NCI-H2196 (cell line): Measurements from ENCODE around the gene CDC5L.
"Not testable (repeated sequence)": the region's sequence is repeated elsewhere in the genome, so short reads cannot be mapped to it uniquely, and the experiment has no call there.

Experiments used
- DNase-seq: peaks from one replicate; lab custom pipeline; 2025; ENCODE audit not compliant: unreplicated experiment; lab: John Stamatoyannopoulos, UW

Gene CDC5L

DNA sequence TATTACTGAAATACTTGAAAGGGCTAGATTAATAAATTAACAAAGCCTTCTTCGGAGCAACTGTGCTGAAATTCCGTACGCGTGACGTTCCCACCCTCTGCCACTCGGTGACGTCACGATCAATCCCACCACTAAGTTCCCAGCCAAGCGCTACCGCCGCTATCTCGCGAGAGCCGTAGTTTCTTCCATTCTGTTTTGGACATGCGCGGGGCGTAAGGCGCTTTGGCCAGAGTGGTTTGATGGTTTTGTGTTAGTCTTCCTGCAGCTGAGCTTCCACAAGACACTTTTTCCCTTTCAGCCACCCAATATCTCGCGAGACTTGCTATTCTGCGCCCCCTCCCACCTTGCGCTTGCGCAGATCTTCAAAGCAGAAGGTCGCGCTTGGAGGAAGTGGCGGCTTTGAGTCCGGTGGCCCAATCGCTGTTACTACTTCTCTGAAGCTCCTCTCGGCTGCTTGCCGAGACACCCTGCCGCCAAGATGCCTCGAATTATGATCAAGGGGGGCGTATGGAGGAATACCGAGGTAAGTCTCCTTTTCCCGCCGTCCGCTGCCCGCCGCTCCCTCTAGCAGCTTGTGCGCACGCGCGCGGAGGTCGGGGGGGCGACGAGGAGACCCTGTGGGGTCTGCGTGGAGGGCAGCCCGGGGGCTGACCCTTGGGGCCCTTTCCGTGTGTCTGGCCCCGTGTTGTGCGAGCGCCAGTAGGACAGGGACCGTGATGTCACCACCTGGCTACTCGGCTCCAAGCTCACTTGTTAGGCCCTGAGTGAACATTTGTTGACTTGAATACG lies at the start of gene CDC5L:
CDC5L (plus strand) TSS at position 361 of the 789 bp plus-strand sequence; CDS start at position 479, 118 bp downstream.
- DNase-seq = peak; percentile 97

DNA sequence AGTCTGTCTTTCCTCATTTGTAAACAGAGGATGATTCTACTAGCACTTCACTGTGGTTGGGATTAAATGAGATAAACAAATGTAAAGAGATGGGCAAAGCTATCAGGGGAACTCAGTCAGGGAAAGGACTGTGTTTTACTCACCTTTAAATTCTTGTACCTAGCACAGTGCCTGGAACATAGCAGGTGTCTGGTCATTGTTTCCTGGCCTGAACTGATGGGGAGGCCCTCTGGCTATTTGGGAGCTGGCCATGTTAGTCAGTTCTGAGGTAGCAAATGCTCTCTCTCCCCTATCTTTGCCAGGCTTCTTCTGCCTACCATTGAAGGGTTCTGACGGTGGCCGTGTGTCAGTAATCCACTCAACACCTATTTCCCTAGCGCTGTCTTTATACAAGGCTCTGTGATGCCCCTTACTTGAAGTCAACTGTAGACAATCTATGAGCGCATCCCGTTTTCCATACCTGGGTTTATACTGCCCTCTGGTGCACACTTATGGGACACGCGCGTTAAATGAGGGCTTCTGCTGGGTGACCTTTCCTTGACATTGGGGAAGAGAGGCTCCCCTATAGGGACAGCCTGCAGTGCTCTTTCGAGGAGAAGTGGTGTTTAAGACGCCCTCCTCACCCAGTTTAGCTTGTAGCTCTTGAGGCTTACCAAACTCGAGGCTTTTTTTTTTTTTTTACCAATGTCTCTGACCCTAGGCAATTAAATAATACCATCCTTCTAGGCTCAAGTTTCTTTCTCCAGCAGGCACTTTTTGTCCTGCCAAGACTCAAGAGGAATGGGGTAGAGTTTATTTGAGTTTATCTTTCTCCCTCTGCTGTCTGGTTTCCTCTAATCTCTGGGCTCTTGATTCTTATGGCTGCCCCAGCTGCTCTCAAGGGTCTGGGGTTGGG lies 49.0 kb upstream of the CDC5L start:
- peak; percentile 69 for DNase-seq

DNA sequence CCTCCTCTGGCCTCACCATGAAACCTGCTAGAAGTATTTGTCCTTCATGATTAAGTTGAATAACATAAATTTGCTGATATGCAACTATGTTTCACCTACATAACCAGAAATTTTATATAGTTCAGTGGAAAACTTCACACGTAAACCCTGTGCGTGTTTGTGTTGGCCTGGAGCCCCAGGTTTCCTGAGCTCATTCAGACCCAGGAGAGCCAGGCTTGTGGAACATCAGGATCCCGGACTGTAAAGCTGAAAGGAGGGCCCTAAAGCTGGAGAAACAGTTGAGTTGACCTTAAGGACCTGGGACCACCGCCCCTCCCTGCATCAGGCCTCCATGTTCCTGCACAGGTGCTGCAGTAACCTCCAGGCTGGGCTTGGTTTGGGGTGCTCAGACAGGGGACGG lies 48.2 kb upstream of the CDC5L start:
- DNase-seq = no peak

DNA sequence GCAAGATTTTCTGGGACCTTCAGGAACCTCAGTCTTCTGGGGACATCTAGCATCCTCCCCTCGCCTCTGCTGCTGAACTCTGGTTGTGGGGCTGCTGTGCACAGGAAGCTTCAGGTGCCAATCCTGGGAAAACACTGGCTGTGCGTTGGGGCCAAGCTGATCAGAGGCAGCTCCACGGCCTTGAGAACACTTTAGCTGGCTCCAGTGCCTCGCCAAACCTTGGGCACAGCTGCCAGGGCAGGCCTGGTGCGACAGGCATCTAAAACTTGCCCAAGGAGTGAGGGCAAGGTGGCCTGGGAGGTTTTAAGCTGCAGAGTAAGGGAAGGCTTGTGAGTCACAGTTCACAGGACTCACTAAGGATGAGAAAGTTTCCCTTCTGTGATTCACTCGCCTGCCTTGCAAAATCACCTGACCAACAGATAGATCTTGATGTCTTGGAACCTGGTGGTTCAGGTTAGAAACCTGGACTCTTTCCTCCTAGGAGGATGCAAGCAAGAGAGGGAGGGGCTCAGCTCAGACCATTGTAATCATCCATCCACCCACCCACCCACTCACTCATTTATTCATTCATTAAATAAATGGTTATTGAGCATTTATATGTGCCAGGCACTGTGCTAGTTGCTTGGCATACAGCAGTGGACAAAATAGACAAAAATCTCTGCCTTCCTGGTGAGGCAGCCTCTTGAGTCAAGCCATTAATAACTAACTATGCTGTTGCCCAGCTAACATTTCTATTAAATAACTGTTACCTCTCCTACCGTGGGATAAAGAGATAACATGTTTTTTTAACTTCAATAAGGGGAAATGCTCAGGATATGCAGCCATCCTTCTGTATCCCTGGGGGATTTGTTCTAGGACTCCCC lies 47.5 kb upstream of the CDC5L start:
- DNase-seq = no peak

DNA sequence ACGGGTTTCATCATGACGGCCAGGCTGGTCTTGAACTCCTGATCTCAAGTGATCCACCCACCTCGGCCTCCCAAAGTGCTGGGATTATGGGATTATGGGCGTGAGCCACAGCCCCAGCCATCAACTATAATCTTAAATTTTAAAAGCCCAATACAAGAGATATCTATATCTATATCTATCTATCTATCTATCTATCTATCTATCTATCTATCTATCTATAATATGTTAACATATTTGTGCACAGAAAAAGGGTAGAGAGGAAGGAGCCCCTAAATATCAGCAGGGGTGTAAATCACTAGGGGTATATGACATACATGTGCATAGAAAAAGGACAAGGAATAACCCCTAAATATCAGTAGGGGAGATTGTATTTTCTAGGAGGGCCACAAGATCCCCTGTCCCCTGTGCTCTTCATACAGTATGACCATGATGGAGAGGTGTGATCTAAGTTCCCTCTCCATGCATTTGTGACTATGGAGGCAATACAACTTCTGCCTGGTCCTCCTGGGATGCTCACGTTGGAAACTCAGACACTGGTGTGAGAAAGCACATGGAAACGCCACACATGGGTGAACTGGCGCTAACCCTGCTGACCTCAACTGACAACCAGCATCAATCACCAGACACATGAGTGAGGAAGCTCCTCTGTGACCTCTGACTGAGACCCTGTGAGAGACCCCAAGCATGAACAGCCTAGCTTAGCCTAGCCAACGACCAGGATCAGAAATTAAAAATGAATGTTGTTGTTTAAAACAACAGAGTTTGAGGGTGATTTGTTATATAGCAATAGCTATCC lies 46.2 kb upstream of the CDC5L start:
- DNase-seq = no peak

DNA sequence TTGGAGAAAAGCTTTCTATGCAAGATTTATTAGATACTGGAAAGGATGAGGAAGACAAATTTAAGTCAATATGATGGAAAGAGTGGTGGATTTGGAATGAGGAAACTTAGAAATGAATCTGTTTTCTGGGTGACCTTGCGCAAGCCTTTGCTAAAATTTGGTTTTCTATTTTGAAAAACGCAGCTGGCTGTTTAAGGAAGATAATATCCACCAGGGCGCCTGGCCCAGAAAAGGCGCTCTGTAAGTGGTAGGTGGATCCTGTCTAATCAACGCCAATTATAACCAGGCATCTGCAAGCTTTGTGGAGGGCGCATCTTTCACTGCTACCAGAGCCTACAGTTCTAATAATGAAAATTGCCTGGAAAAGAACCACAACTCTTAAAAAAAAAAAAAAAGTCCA lies 45.5 kb upstream of the CDC5L start:
- DNase-seq = no peak

DNA sequence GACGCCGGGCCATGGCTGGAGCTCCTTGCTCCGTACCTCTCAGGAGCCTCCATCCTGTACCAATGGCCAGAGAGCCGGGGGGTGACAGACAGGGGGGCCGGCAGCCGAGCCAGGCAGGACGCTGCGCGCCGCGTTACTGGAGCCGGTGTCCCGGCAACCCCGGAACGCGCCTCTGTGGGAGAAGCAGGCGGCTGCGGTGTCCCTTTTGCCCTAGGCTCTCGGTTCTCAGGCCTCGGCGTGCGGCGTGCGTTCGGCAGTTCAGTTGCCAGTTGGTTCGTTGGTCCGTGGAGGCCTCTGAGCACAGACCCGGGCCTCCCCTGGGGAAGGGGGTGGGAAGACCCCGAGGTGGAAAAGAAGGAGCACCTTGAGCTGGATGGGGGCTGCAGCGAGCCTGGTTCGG lies 45.0 kb upstream of the CDC5L start, which contains the start of gene SPATS1:
SPATS1 (plus strand) TSS at position 162 of the 400 bp plus-strand sequence. CDS start 446 bp downstream, outside the sequence.
- DNase-seq = no peak

DNA sequence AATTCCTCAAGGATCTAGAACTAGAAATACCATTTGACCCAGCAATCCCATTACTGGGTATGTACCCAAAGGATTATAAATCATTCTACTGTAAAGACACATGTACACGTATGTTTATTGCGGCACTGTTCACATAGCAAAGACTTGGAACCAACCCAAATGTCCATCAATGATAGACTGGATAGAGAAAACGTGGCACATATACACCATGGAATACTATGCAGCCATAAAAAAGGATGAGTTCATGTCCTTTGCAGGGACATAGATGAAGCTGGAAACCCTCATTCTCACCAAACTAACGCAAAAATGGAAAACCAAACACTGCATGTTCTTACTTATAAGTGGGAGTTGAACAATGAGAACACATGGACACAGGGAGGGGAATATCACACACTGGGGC lies 40.7 kb upstream of the CDC5L start:
- DNase-seq = not testable (repeated sequence)

DNA sequence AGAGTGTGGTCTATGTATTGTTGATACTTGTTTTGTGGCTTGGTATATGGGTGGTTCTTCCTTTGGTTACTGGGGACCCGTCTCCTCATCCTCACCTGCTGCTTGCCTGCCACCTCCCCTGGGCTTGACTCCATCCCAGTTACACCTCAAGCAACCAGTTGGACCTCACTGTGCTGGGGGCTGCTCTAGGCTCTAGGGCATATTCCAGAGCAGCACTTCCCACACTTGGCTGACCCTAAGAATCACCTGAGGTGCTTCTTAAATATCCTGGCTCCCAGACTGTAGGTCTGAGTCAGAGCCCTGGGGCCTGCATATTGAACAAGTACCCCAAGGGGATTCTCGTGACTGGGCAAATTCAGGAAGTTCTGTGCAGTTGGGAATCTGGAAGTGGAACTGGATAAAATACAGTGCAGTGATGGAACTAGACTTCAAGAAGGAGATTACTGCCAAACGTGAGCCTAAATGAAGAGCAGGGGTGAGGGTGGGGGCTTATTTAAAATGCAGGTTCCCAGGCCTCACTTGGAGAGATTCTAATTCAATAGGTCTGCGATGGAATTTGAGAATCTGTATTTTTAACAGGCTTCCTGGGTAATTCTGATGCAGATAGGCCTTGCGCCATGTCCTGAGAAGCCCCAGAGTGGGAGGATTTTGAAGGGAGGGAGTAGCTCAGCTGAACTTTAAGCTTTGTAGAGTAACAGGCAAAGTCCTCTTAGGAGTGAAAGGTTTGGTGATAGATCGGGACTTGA lies 37.4 kb upstream of the CDC5L start:
- DNase-seq = no peak

DNA sequence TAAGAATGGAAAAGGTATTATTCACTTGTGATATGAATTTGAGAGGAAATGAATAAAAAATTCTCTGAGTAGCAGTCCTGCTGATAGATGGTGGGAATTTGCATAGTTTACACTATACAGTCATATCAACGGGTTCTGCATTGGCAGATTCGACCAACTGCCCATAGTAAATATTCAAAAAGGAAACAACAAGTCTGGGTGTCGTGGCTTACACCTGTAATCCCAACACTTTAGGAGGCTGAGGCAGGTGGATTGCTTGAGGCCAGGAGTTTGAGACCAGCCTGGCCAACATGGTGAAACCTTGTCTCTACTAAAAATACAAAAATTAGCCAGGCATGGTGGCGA lies 36.9 kb upstream of the CDC5L start:
- not testable (repeated sequence) for DNase-seq

DNA sequence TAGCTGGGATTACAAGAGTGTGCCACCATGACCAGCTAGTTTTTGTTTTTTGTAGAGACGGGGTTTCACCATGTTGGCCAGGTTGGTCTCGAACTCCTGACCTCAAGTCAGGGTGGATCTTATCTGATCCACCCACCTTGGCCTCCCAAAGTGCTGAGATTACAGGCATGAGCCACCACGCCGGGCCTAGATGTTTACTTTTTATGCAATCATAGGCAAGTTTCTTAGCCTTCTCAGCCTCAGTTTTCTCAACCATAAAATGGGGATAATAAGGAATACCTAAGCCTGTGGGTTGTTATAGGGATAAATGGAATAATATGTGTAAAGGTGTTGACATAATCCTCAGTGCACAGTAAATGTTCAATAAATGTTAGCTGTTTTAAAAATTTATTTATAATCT lies 35.2 kb upstream of the CDC5L start:
- no peak for DNase-seq

DNA sequence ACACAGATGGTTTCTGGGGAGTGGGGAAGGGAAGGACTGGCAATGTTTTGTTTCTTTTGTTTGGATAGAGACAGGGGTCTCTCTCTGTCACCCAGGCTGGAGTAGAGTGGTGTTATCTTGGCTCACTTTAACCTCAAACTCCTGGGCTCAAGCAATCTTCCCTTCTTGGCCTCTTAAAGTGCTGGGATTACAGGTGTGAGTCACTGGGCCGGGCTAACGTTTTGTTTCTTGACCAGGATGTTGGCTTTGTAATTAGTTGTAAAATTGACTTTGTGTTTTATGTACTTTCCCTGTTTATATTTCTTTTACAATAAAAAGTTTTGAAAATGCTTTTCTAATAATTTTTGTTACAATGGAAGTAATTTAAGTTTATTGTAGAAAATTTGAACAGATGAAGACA lies 34.2 kb upstream of the CDC5L start:
- no peak for DNase-seq

DNA sequence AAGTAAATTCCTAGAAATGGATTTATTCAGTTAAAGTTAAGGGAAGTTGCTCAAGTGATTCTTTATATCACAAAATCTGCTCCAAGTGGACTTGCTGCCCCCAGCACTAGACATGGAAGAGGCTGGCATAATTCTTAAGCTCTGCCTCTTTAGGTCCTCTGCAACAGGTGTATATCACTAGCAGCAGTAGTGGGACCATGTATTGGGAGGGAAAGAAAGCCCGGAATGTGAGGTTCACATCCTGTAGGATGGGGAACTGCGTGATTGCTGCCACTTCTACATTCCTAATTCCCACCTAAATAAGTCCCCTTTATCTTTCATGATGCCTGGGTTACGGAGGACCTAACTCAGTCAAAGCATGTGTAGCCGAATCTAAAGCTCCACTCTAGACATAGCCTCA lies 31.9 kb upstream of the CDC5L start:
- DNase-seq = no peak

DNA sequence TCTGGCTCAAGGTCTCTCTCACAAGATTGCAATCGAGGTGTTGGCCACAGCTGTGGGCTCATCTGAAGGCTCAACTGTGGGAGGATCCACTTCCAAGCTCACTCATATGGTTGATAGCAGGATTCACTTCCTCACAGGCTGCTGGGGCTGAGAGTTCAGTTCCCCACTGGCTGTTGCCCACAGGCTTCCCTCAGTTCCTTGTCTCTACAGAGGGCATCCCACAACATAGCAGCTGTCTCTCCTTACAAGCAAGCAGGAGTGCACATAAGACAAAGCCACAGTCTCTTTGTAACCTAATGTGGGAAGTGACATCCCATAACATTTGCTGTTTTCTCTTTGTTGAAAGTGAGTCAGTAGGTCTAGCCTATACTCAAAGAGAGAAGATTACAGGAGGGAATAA lies 31.0 kb upstream of the CDC5L start:
- no peak for DNase-seq

DNA sequence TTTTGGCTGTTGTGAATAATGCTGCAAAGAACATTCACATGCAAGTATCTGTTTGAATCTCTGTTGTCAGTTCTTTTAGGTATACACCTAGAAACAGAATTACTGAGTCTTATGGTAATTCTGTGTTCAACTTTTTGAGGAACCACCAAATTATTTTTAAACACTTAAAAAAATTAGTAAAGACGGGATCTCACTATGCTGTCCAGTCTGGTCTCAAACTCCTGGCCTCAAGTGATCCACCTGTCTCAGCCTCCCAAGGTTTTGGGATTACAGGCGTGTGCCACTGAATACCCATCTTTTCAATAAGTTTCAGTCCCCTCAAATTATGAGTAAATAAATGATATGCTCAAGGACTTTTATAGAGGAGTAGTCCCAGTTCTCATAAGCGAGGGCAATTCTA lies 27.5 kb upstream of the CDC5L start:
- DNase-seq = no peak

DNA sequence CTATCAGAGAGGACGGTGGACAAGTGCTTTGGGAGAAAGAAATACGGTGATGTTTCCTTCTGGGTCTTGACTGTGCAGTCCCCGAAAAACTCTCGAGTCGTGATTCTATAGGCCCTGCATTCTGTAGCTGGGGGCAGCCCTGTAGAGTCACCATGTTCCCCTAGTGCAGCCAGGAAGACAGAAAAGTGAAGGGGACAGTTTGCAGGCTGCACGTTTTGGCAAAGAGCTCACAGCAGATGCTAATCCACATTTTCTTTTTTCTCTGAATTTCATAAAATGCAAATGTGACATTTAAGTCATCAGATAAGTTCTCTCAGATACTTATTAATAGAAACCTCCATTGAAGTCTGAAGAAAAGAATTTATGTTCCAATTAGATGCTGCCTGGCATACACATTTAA lies 25.6 kb upstream of the CDC5L start:
- no peak for DNase-seq

DNA sequence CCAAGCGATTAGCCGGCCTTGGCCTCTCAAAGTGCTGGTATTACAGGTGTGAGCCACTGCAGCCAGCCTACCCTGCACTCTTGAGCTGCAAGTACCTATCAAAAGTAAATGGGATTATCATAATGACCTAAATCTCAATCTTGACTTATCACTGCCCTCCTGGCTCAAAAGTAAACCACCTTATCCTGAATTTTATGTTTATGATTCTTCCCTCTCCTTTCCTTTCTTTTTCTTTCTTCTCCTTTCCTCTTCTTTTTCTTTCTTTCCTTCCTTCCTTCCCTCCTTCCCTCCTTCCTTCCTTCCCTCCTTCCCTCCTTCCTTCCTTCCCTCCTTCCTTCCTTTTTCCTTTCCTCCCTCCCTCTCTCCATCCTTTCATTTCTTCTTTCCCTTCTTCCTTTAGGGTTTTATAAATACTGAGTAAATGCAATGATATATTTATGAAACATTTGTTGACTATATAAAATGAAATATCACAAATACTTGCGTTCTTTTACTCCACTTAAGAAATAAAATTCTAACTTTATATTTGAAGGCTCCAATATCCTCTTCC lies 24.1 kb upstream of the CDC5L start:
- DNase-seq = no peak

DNA sequence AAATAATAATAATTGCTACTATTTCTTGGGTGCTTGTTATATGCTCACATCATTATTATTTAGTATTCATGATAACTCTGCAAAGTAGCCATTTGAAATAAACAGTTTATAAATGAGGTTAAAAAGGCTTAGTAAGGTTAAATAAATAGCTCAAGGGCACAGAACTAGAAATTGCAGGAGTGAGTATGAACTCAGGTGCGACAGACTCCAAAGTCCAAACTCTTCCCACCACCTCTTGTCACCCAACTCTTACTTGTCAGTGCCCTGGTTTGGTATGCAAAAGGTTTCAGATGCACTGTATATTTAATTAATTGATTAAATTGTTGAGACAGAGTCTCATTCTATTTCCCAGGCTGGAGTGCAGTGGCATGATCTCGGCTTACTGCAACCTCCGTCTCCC lies 20.7 kb upstream of the CDC5L start:
- DNase-seq = no peak

DNA sequence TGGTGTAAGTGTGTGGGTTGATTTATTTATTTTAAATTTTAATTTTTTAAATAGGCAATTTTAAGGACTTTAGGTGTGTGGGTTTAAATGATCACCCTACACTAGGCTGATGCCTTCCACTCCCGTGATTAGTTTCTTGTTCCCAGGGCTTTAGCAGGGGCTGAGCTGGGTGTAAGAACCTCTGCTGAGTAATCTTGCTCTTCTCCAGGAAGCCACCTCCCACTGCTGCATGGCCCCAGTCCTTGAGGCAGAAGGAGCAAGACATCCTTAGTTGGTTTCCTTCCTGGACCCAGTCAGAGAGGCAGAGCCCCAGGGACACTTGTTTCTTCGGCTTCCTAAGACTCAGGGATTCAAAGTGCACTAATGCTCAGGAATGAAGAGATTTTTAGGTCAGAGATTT lies 19.8 kb upstream of the CDC5L start:
- no peak for DNase-seq
